Panc1 (cell line): ENCODE results near the gene FGFR1OP2. TPM values are rescaled to one million over a fixed set of nuclear protein-coding genes. Genes with fewer than 3 reads are reported as not detected.
"Not testable (repeated sequence)": the region's sequence is repeated elsewhere in the genome, so short reads cannot be mapped to it uniquely, and the experiment has no call there.

ENCODE experiments used
- ATAC-seq: fragments of 200-7000 bp; cut with Tn5 transposase; 2 replicates; pipeline ENCODE4 v1.9.1; 2020; ENCODE audit warnings: mild to moderate bottlenecking, moderate library complexity
- BruUV-seq: library from RNA; stranded (reverse); fragments of 400-500 nt; replicated peaks from 2 replicates; lab custom pipeline; 2021; lab: Mats Ljungman, UMichigan
- CTCF ChIA-PET: fragments of 300-600 bp; sonication (Branson Sonifier 250); formaldehyde crosslinking; loops from one replicate; lab custom pipeline; 2022; ENCODE audit warnings: antibody characterized with exemption; lab: Charles Lee
- POLR2A ChIA-PET: fragments of 300-600 bp; sonication (Branson Sonifier 250); formaldehyde crosslinking; loops from one replicate; lab custom pipeline; 2022; ENCODE audit warnings: antibody characterized with exemption; lab: Charles Lee
- DNase-seq: peaks from one replicate; pipeline ENCODE4 v3.0.0-alpha.2; 2010; ENCODE audit warnings: low read depth, low spot score
- H3K27ac ChIP-seq: 2 replicates; pipeline ENCODE4 v1.5.1; 2011; ENCODE audit warnings: mild to moderate bottlenecking, low read length, inconsistent platforms
- H3K27me3 ChIP-seq: fragments of 200-500 bp; sonication (Bioruptor generic); 2 replicates; pipeline ENCODE4 v1.6.0; 2014; ENCODE audit warnings: low read length, inconsistent platforms; ENCODE audit not compliant: control insufficient read depth, insufficient read depth
- H3K36me3 ChIP-seq: fragments of 200-500 bp; sonication (Bioruptor generic); 2 replicates; pipeline ENCODE4 v1.5.1; 2014; ENCODE audit warnings: inconsistent platforms, mild to moderate bottlenecking, low read length, moderate library complexity; ENCODE audit not compliant: control insufficient read depth, insufficient read depth
- H3K4me1 ChIP-seq: 2 replicates; pipeline ENCODE4 v1.5.1; 2011; ENCODE audit warnings: inconsistent platforms, mild to moderate bottlenecking, low read length, moderate library complexity; ENCODE audit not compliant: control insufficient read depth, insufficient read depth
- H3K4me3 ChIP-seq, 2 experiments: 2 replicates each; pipeline ENCODE4 v1.5.1; 2011 to 2012; ENCODE audit warnings: low read depth in 2 of 2, low read length in 2 of 2, mild to moderate bottlenecking in 2 of 2, inconsistent platforms in 1 of 2, moderate library complexity in 1 of 2
- H3K9me3 ChIP-seq: fragments of 200-500 bp; sonication (Bioruptor generic); 2 replicates; pipeline ENCODE4 v1.5.1; 2014; ENCODE audit warnings: low read depth, mild to moderate bottlenecking, inconsistent platforms, low read length, moderate library complexity; ENCODE audit not compliant: control insufficient read depth, insufficient read depth
- CTCF ChIP-seq: fragments of 450-650 bp; IDR thresholded peaks from 2 replicates; pipeline ENCODE4 v1.5.1; 2017; ENCODE audit warnings: mild to moderate bottlenecking
- POLR2AphosphoS5 ChIP-seq: IDR thresholded peaks from 2 replicates; pipeline ENCODE4 v1.6.1; 2012; ENCODE audit warnings: mild to moderate bottlenecking, low read depth, low read length, moderate library complexity
- REST ChIP-seq, 2 experiments: IDR thresholded peaks; 2 replicates each; pipeline ENCODE4 v1.6.1; 2011 to 2012; ENCODE audit warnings: low read depth in 2 of 2, control low read depth in 1 of 2, low read length in 1 of 2, mild to moderate bottlenecking in 1 of 2, moderate library complexity in 1 of 2; ENCODE audit not compliant: insufficient read depth in 1 of 2
- SIN3A ChIP-seq: IDR thresholded peaks from 2 replicates; pipeline ENCODE4 v1.6.1; 2012; ENCODE audit warnings: low read depth, mild to moderate bottlenecking, low read length, moderate library complexity, borderline replicate concordance; ENCODE audit not compliant: insufficient read depth
- TCF7L2 ChIP-seq: IDR thresholded peaks from 2 replicates; pipeline ENCODE4 v1.6.1; 2011; ENCODE audit warnings: mild to moderate bottlenecking, low read depth, low read length, inconsistent platforms
- in situ Hi-C: cut with HindIII; loops from 2 replicates; pipeline ENCODE4 v1.10.0; 2016; ENCODE audit warnings: low sequenced_read_pairs, low pct_unique_long_range_greater_than_20kb
- intact Hi-C: fragments of 100-400 bp; cut with micrococcal nuclease; formaldehyde crosslinking; loops from one replicate; pipeline ENCODE4 v1.10.0; 2022; ENCODE audit not compliant: unreplicated experiment
- total RNA-seq: library from RNA; stranded (reverse); gene quantifications from one replicate; pipeline ENCODE4 v1.2.1, GENCODE V29; 2021; ENCODE audit not compliant: unreplicated experiment

The FGFR1OP2 gene
- total RNA-seq, 1 experiment from 2014 or later = 60.1 TPM

GRCh38 chr12:26896913-26897312 is 41.4 kb upstream of the FGFR1OP2 start:
- BruUV-seq = no TSS peak
- CTCF ChIA-PET = no interaction called here
- Histone ChIP-seq H3K36me3 (no peaks in the 10 kb centered on the region; the same call in 1 of the 2 replicates), H3K9me3 (no peaks in the 10 kb centered on the region), H3K27ac (no peak overlapping the region), H3K27me3 (no peaks in the 10 kb centered on the region), H3K4me3 (no peak overlapping the region), H3K4me1 (no peaks in the 10 kb centered on the region)
- intact Hi-C loops (no loop called here), in situ Hi-C loops (no loop called here)
- POLR2A ChIA-PET = no interaction called here
- no peak for DNase-seq
- ATAC-seq = no peak
- TF ChIP-seq POLR2AphosphoS5 (no peak), SIN3A (no peak), CTCF (no peak), REST (IDR thresholded peaks at IDR 0.05; ENCODE audit: insufficient read depth in 1 of 2, low read depth in 2 of 2, low read length in 1 of 2) (no peak), TCF7L2 (no peak)

- intact Hi-C loops, in situ Hi-C loops, ATAC-seq, H3K9me3 ChIP-seq, DNase-seq, BruUV-seq, POLR2A ChIA-PET, CTCF ChIA-PET, H3K27me3 ChIP-seq, H3K27ac ChIP-seq, H3K4me3 ChIP-seq, H3K4me1 ChIP-seq: not testable (repeated sequence)
- H3K36me3 ChIP-seq = peaks cover 21% of the 10 kb centered on the region; the same call in 1 of the 2 replicates
These were observed 34.9 kb upstream of the FGFR1OP2 start for GRCh38 chr12:26903396-26903795.

GRCh38 chr12:26906024-26906423 is 32.2 kb upstream of the FGFR1OP2 start:
- no peak for DNase-seq
- no peaks in the 10 kb centered on the region for H3K27me3 ChIP-seq
- H3K4me1 ChIP-seq = no peaks in the 10 kb centered on the region
- no TSS peak for BruUV-seq
- CTCF ChIA-PET = interaction anchor here (0.6 kb wide), 1 partner anchor 45 kb away, joined by 5 read pairs; no protein-coding TSS in a partner anchor
- no peak overlapping the region for H3K27ac ChIP-seq
- POLR2A ChIA-PET = interaction anchor here (0.6 kb wide), 1 partner anchor 18 kb away, joined by 9 read pairs; no protein-coding TSS in a partner anchor
- no peak for ATAC-seq
- no peak overlapping the region for H3K4me3 ChIP-seq
- peaks cover 29% of the 10 kb centered on the region; the same call in 1 of the 2 replicates for H3K36me3 ChIP-seq
- TF ChIP-seq TCF7L2 (no peak), CTCF (no peak), SIN3A (no peak), POLR2AphosphoS5 (no peak), REST (IDR thresholded peaks at IDR 0.05; ENCODE audit: insufficient read depth in 1 of 2, low read depth in 2 of 2, low read length in 1 of 2) (no peak)
- intact Hi-C loops (no loop called here), in situ Hi-C loops (no loop called here)
- H3K9me3 ChIP-seq = no peaks in the 10 kb centered on the region
